HCT116 (cell line): Measurements from ENCODE around the gene CD300LB. TPM values are rescaled to one million over a fixed set of nuclear protein-coding genes. Genes with fewer than 3 reads are reported as not detected.

Experiments
- ATAC-seq: fragments of 200-7000 bp; cut with Tn5 transposase; 2 replicates; pipeline ENCODE4 v1.9.1; 2020; ENCODE audit warnings: mild to moderate bottlenecking, moderate library complexity
- BruUV-seq: library from RNA; stranded (reverse); fragments of 400-500 nt; replicated peaks from 2 replicates; lab custom pipeline; 2021; lab: Mats Ljungman, UMichigan
- CTCF ChIA-PET: fragments of 300-600 bp; sonication (Branson Sonifier 250); formaldehyde crosslinking; loops from one replicate; lab custom pipeline; 2021; ENCODE audit warnings: antibody characterized with exemption; lab: Charles Lee
- POLR2A ChIA-PET: fragments of 300-600, 350-600 bp; sonication (Branson Sonifier 250); formaldehyde crosslinking; loops from one replicate; lab custom pipeline; 2021; ENCODE audit warnings: antibody characterized with exemption; lab: Charles Lee
- RAD21 ChIA-PET, 2 experiments: fragments of 300-600 bp; sonication (Branson Sonifier 250); formaldehyde crosslinking; loops; one replicate each; lab custom pipeline; 2023; ENCODE audit warnings: low total read pairs in 2 of 2; ENCODE audit not compliant: uncharacterized antibody in 2 of 2, unreplicated experiment in 2 of 2, low non-redundant PET in 1 of 2; lab: Charles Lee
- DNase-seq: peaks from one replicate; pipeline ENCODE4 v3.0.0-alpha.2; 2010; ENCODE audit warnings: low read depth, low spot score
- H2AFZ ChIP-seq: fragments of 200-600 bp; shearing (Covaris generic), sonication (generic); 2 replicates; pipeline ENCODE4 v1.6.1; 2017; ENCODE audit warnings: low read depth, mixed run types, mixed read lengths, antibody characterized with exemption, low read length; ENCODE audit not compliant: poor library complexity, severe bottlenecking
- H3K27ac ChIP-seq: 2 replicates; pipeline ENCODE4 v1.5.1; 2012; ENCODE audit warnings: low read depth, low read length
- H3K27me3 ChIP-seq: fragments of 200-600 bp; sonication (generic); 2 replicates; pipeline ENCODE4 v1.6.1; 2016; ENCODE audit warnings: mixed run types, low read length, mixed read lengths; ENCODE audit not compliant: insufficient read depth
- H3K36me3 ChIP-seq, 2 experiments: fragments of 200-500 bp in 1 of 2; fragments of 200-600 bp in 1 of 2; sonication (Bioruptor generic) in 1 of 2; sonication (generic) in 1 of 2; 2 replicates each; pipeline versions ENCODE4 v1.5.1 to v1.6.1; 2014 to 2016; ENCODE audit warnings: low read length in 2 of 2, inconsistent platforms in 1 of 2, mixed read lengths in 1 of 2, mixed run types in 1 of 2; ENCODE audit not compliant: insufficient read depth in 2 of 2, control insufficient read depth in 1 of 2
- H3K4me1 ChIP-seq, 2 experiments: fragments of 200-600 bp in 1 of 2; sonication (generic) in 1 of 2; 2 replicates each; pipeline versions ENCODE4 v1.5.1 to v1.6.1; 2012 to 2017; ENCODE audit warnings: low read length in 2 of 2, inconsistent platforms in 1 of 2, mild to moderate bottlenecking in 1 of 2, mixed read lengths in 1 of 2, mixed run types in 1 of 2, moderate library complexity in 1 of 2; ENCODE audit not compliant: insufficient read depth in 2 of 2, control insufficient read depth in 1 of 2
- H3K4me2 ChIP-seq: fragments of 200-600 bp; sonication (generic); 2 replicates; pipeline ENCODE4 v1.6.1; 2017; ENCODE audit warnings: mixed run types, low read length, mixed read lengths
- H3K4me3 ChIP-seq, 2 experiments: fragments of 200-600 bp in 1 of 2; sonication (generic) in 1 of 2; replicated peaks in 1 of 2; 2 replicates each; pipeline ENCODE4 v1.5.1; 2011 to 2016; ENCODE audit warnings: low read length in 2 of 2, control low read depth in 1 of 2, low read depth in 1 of 2, mild to moderate bottlenecking in 1 of 2, mixed read lengths in 1 of 2, mixed run types in 1 of 2
- H3K79me2 ChIP-seq: fragments of 200-600 bp; sonication (generic); 2 replicates; pipeline ENCODE4 v1.6.1; 2017; ENCODE audit warnings: mild to moderate bottlenecking, mixed run types, low read length, moderate library complexity, mixed read lengths; ENCODE audit not compliant: insufficient read depth
- H3K9ac ChIP-seq: fragments of 200-600 bp; sonication (generic); 2 replicates; pipeline ENCODE4 v1.6.1; 2016; ENCODE audit warnings: low read length, mixed read lengths
- H3K9me2 ChIP-seq: fragments of 200-600 bp; sonication (generic), shearing (Covaris generic); 2 replicates; pipeline ENCODE4 v1.6.1; 2017; ENCODE audit warnings: mixed run types, mild to moderate bottlenecking, moderate library complexity; ENCODE audit not compliant: insufficient read depth
- H3K9me3 ChIP-seq, 2 experiments: fragments of 200-500 bp in 1 of 2; fragments of 200-600 bp in 1 of 2; sonication (Bioruptor generic) in 1 of 2; sonication (generic) in 1 of 2; 2 replicates each; pipeline ENCODE4 v1.6.1; 2014 to 2017; ENCODE audit warnings: low read length in 2 of 2, mixed read lengths in 2 of 2, inconsistent platforms in 1 of 2, low read depth in 1 of 2, mild to moderate bottlenecking in 1 of 2, mixed run types in 1 of 2, moderate library complexity in 1 of 2; ENCODE audit not compliant: control insufficient read depth in 1 of 2, insufficient read depth in 1 of 2
- H4K20me1 ChIP-seq: fragments of 200-600 bp; sonication (generic), shearing (Covaris generic); 2 replicates; pipeline ENCODE4 v1.6.1; 2017; ENCODE audit warnings: mixed run types, mild to moderate bottlenecking, moderate library complexity; ENCODE audit not compliant: insufficient read depth
- ATF3 ChIP-seq: IDR thresholded peaks from 2 replicates; pipeline ENCODE4 v1.6.1; 2012
- CBX3 ChIP-seq: IDR thresholded peaks from 2 replicates; pipeline ENCODE4 v1.6.1; 2012; ENCODE audit warnings: low read depth
- CEBPB ChIP-seq: IDR thresholded peaks from 2 replicates; pipeline ENCODE4 v1.6.1; 2012; ENCODE audit warnings: low read depth
- EGR1 ChIP-seq: IDR thresholded peaks from 2 replicates; pipeline ENCODE4 v1.6.1; 2012; ENCODE audit warnings: low read depth
- ELF1 ChIP-seq: IDR thresholded peaks from 2 replicates; pipeline ENCODE4 v1.6.1; 2012; ENCODE audit warnings: low read depth, borderline replicate concordance
- FOSL1 ChIP-seq: IDR thresholded peaks from 2 replicates; pipeline ENCODE4 v1.6.1; 2012; ENCODE audit warnings: low read depth
- JUND ChIP-seq: IDR thresholded peaks from 2 replicates; pipeline ENCODE4 v1.6.1; 2012
- MAX ChIP-seq: IDR thresholded peaks from 2 replicates; pipeline ENCODE4 v1.6.1; 2012
- POLR2AphosphoS5 ChIP-seq: IDR thresholded peaks from 2 replicates; pipeline ENCODE4 v1.6.1; 2011; ENCODE audit warnings: mild to moderate bottlenecking, low read depth, low read length, moderate library complexity
- RAD21 ChIP-seq: IDR thresholded peaks from 2 replicates; pipeline ENCODE4 v1.6.1; 2012; ENCODE audit warnings: low read depth, mild to moderate bottlenecking
- REST ChIP-seq: IDR thresholded peaks from 2 replicates; pipeline ENCODE4 v1.6.1; 2012; ENCODE audit warnings: low read depth
- SIN3A ChIP-seq: IDR thresholded peaks from 2 replicates; pipeline ENCODE4 v1.6.1; 2012; ENCODE audit warnings: low read depth
- SRF ChIP-seq: IDR thresholded peaks from 2 replicates; pipeline ENCODE4 v1.6.1; 2012; ENCODE audit warnings: low read depth
- YY1 ChIP-seq: IDR thresholded peaks from 2 replicates; pipeline ENCODE4 v1.6.1; 2011; ENCODE audit warnings: low read length, low read depth, moderate library complexity, mild to moderate bottlenecking; ENCODE audit not compliant: insufficient replicate concordance; ENCODE audit errors: extremely low read depth
- ZBTB33 ChIP-seq: IDR thresholded peaks from 2 replicates; pipeline ENCODE4 v1.6.1; 2011; ENCODE audit warnings: mild to moderate bottlenecking, low read length, moderate library complexity; ENCODE audit not compliant: insufficient replicate concordance; ENCODE audit errors: extremely low read depth
- ZFX ChIP-seq: fragments of 450-650 bp; IDR thresholded peaks from 2 replicates; pipeline ENCODE4 v1.6.1; 2017
- ZNF274 ChIP-seq: fragments of 200-500 bp; sonication (Bioruptor generic); IDR thresholded peaks from 2 replicates; pipeline ENCODE4 v1.6.1; 2014; ENCODE audit warnings: mild to moderate bottlenecking, low read depth, low read length, inconsistent platforms
- intact Hi-C: fragments of 100-400 bp; cut with micrococcal nuclease; formaldehyde crosslinking; loops from 2 replicates; pipeline ENCODE4 v1.10.0; 2022
- total RNA-seq: library from RNA; stranded (reverse); gene quantifications from one replicate; pipeline ENCODE4 v1.2.1, GENCODE V29; 2021; ENCODE audit not compliant: unreplicated experiment

Gene CD300LB
- total RNA-seq, 1 experiment from 2014 or later, result not detected

- ChIA-PET POLR2A (no interaction called here), RAD21 (no interaction called here)
- Histone ChIP-seq H3K79me2 (no peaks in the 10 kb centered on the region), H3K9ac (no peak overlapping the region), H3K27me3 (peaks cover 79% of the 10 kb centered on the region), H3K9me2 (no peaks in the 10 kb centered on the region)
- BruUV-seq, result no TSS peak
- ATAC-seq, result no peak
- TF ChIP-seq ZNF274 (no peak), CEBPB (no peak), SIN3A (no peak), ZFX (no peak)
- TF ChIP-seq, all 23 proteins: peak for 0
- no peak for DNase-seq
- no peak overlapping the region for H2AFZ ChIP-seq
- no peak overlapping the region for H3K4me2 ChIP-seq
- CTCF ChIA-PET, result interaction anchor here (1.4 kb wide), 1 partner anchor 40 kb away, joined by 3 read pairs; no protein-coding TSS in a partner anchor
- no peaks in the 10 kb centered on the region for H3K4me1 ChIP-seq
- H3K27ac ChIP-seq, result no peak overlapping the region
- H3K36me3 ChIP-seq, result no peaks in the 10 kb centered on the region
- no peak overlapping the region for H3K4me3 ChIP-seq
- no peaks in the 10 kb centered on the region for H4K20me1 ChIP-seq
- no peaks in the 10 kb centered on the region for H3K9me3 ChIP-seq
- intact Hi-C loops, result no loop called here
These were observed 5.4 kb downstream of the CD300LB start for GRCh38 chr17:74525781-74526288.

GRCh38 chr17:74525465-74525725 is 5.9 kb downstream of the CD300LB start:
- POLR2A ChIA-PET, result no interaction called here
- intact Hi-C loops, result no loop called here
- DNase-seq (no peak), ATAC-seq (no peak)
- no TSS peak for BruUV-seq
- peaks cover 79% of the 10 kb centered on the region for H3K27me3 ChIP-seq
- H3K4me3 ChIP-seq, result no peak overlapping the region
- no peak overlapping the region for H3K4me2 ChIP-seq
- RAD21 ChIA-PET, result no interaction called here
- no peaks in the 10 kb centered on the region for H3K36me3 ChIP-seq
- CTCF ChIA-PET, result no interaction called here
- H2AFZ ChIP-seq, result no peak overlapping the region
- H4K20me1 ChIP-seq, result no peaks in the 10 kb centered on the region
- H3K27ac ChIP-seq, result no peak overlapping the region
- H3K9ac ChIP-seq, result no peak overlapping the region
- H3K9me2 ChIP-seq, result no peaks in the 10 kb centered on the region
- H3K79me2 ChIP-seq, result no peaks in the 10 kb centered on the region
- H3K4me1 ChIP-seq, result no peaks in the 10 kb centered on the region
- no peaks in the 10 kb centered on the region for H3K9me3 ChIP-seq
- no peak for TF ChIP-seq ZBTB33
- no peak for TF ChIP-seq SIN3A
- no peak for TF ChIP-seq RAD21
- no peak for TF ChIP-seq ZNF274
- no peak for TF ChIP-seq ELF1
- TF ChIP-seq FOSL1, result no peak
- TF ChIP-seq CEBPB, result no peak
- no peak for TF ChIP-seq JUND
- no peak for TF ChIP-seq ATF3
- no peak for TF ChIP-seq EGR1
- no peak for TF ChIP-seq REST
- TF ChIP-seq CBX3, result no peak
- TF ChIP-seq MAX, result no peak
- no peak for TF ChIP-seq SRF
- no peak for TF ChIP-seq POLR2AphosphoS5
- no peak for TF ChIP-seq YY1
